Bronchial epithelial cell (primary cell): ENCODE measurements around the gene SLC39A5. TPM values are rescaled to one million over a fixed set of nuclear protein-coding genes. Genes with fewer than 3 reads are reported as not detected.

ENCODE experiments used
- DNase-seq: peaks from one replicate; pipeline ENCODE4 v3.0.0-alpha.2; 2010; ENCODE audit warnings: low read depth
- FAIRE-seq: peaks from 2 replicates; lab custom pipeline; 2011; peaks lifted over from hg19 to GRCh38; lab: Jason Lieb, UNC
- H3K27me3 ChIP-seq: 2 replicates; pipeline ENCODE4 v1.5.1; 2011; ENCODE audit warnings: low read length; ENCODE audit not compliant: control insufficient read depth, insufficient read depth
- H3K36me3 ChIP-seq: 2 replicates; pipeline ENCODE4 v1.5.1; 2011; ENCODE audit warnings: low read length; ENCODE audit not compliant: control insufficient read depth, insufficient read depth
- H3K4me3 ChIP-seq: 2 replicates; pipeline ENCODE4 v1.5.1; 2011; ENCODE audit warnings: mild to moderate bottlenecking, low read depth, low read length, control low read depth
- CTCF ChIP-seq: IDR thresholded peaks from 2 replicates; pipeline ENCODE4 v1.5.1; 2011; ENCODE audit warnings: mild to moderate bottlenecking, moderate library complexity, low read length, control low read depth, inconsistent platforms; ENCODE audit not compliant: insufficient read depth, severe bottlenecking
- total RNA-seq: library from RNA; depleted of rRNA; stranded (reverse); fragments of >200 nt; gene quantifications from 2 replicates; pipeline ENCODE4 v1.2.1, GENCODE V29; 2014

Gene SLC39A5
- total RNA-seq, 1 donor from 2014 or later: 0.26 TPM

DNA sequence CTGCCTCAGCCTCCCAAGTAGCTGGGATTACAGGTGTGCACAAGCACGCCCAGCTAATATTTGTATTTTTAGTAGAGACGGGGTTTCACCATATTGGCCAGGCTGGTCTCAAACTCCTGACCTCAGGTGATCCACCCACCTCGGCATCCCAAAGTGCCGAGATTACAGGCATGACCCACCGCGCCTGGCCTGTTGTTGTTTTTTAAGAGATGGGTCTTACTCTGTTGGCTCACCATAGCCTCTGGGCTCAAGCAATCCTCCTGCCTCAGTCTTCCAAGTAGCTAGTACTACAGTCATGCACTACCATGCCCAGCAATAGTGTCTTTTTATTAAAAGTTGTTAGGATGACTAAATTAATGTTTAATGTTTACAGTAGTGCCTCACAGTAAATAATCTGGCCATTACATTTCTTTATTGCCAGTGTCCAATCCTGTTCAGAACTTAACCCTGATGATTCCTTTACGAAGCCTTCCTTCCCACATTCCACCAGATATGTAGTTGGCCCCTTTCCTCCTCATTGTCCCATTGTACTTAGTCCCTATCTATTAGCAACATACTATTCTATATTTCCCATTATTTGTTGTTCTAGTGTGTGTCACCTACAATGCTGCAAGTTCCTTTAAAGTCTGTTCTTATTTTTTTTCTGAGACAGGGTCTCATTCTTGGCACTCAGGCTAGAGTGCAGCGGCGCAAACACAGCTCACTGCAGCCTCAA, 31.8 kb upstream of the SLC39A5 start:
- Histone ChIP-seq H3K27me3 (no peaks in the 10 kb centered on the region), H3K36me3 (no peaks in the 10 kb centered on the region), H3K4me3 (no peak overlapping the region)
- no peak for FAIRE-seq
- TF ChIP-seq CTCF: no peak
- DNase-seq: no peak

- Histone ChIP-seq H3K36me3 (no peaks in the 10 kb centered on the region), H3K4me3 (no peak overlapping the region), H3K27me3 (no peaks in the 10 kb centered on the region)
- TF ChIP-seq CTCF: no peak
- no peak for FAIRE-seq
- DNase-seq: no peak
These were observed 31.0 kb upstream of the SLC39A5 start for GRCh38 chr12:56198836-56199235.

- Histone ChIP-seq H3K27me3 (no peaks in the 10 kb centered on the region), H3K4me3 (no peak overlapping the region)
- no peak for FAIRE-seq
These were observed 27.5 kb upstream of the SLC39A5 start for GRCh38 chr12:56202366-56202765.

GRCh38 chr12:56202838-56203237, 27.0 kb upstream of the SLC39A5 start:
- Histone ChIP-seq H3K4me3 (no peak overlapping the region), H3K36me3 (peaks cover 14% of the 10 kb centered on the region), H3K27me3 (no peaks in the 10 kb centered on the region)
- FAIRE-seq (no peak), DNase-seq (no peak)
- TF ChIP-seq CTCF: no peak

More at GRCh38 chr12:56202366-56202765, 27.5 kb upstream of the SLC39A5 start:
- H3K36me3 ChIP-seq: peaks cover 10% of the 10 kb centered on the region
- no peak for TF ChIP-seq CTCF
- DNase-seq: no peak

GRCh38 chr12:56204275-56204674, 25.6 kb upstream of the SLC39A5 start:
- Histone ChIP-seq H3K27me3 (no peaks in the 10 kb centered on the region), H3K36me3 (peaks cover 19% of the 10 kb centered on the region), H3K4me3 (no peak overlapping the region)
- FAIRE-seq (no peak), DNase-seq (no peak)
- TF ChIP-seq CTCF: no peak

DNA sequence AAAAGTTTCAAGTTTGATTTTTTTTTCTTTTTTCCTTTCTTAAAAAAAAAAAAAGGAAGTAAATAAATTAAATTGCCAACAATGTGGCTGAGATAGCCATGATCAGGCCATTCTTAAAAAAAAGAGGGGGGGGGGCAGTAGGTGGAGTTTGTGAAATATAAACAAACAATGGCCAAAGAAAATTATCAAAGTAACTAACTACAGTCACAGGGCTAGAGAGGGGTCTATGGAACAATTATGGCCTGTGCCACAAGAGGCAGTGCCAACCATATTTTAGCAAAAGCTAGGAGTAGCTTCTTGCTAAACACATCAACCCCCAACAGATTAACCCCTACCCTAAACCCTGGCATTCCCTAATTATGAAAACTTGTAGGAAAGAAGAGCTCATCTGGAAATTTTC, 24.4 kb upstream of the SLC39A5 start:
- DNase-seq: no peak
- TF ChIP-seq CTCF: no peak
- H3K4me3 ChIP-seq: no peak overlapping the region
- H3K36me3 ChIP-seq: peaks cover 24% of the 10 kb centered on the region
- FAIRE-seq: no peak
- no peaks in the 10 kb centered on the region for H3K27me3 ChIP-seq
